MM.1S (cell line): ENCODE results near the gene A3GALT2.

Experiments used
- CTCF ChIP-seq: fragments of 300-600 bp; sonication (generic); IDR thresholded peaks from 2 replicates; pipeline ENCODE4 v1.5.1; 2016; ENCODE audit warnings: antibody characterized with exemption, low read length, mixed read lengths
- EZH2phosphoT487 ChIP-seq: fragments of 300-600 bp; sonication (generic); IDR thresholded peaks from 2 replicates; pipeline ENCODE4 v1.6.1; 2018; ENCODE audit warnings: antibody characterized with exemption, low read length

- TF ChIP-seq CTCF, result no peak
- TF ChIP-seq EZH2phosphoT487, result no peak
Observed at GRCh38 chr1:33366762-33367484, 46.0 kb upstream of the A3GALT2 start.
